ENCODE measurements around the gene KBTBD13. TPM values are rescaled to one million over a fixed set of nuclear protein-coding genes. Genes with fewer than 3 reads are reported as not detected.

Gene KBTBD13
- total and polyA plus RNA-seq, 11 donors = 0.78 to 11.8 (median 4.2) TPM

- H3K4me3 ChIP-seq = peak overlapping the region in 10 of 12 donors; percentile 61 to 99 (median 84)
- no peak for ATAC-seq
- peaks cover 0 to 26% (median 10%) of the 10 kb centered on the region in 12 donors for H3K4me1 ChIP-seq
- 60 to 67% (median 61%) methylated on average over 10 of the region's 10 CpGs for WGBS, 4 donors
- intact Hi-C loops (cut with DNase I) = no loop called here
- TF ChIP-seq POLR2A (IDR thresholded peaks at IDR 0.05) = no peak
- TF ChIP-seq CTCF (IDR thresholded peaks at IDR 0.05) = no peak
- peaks cover 0 to 36% (median 31%) of the 10 kb centered on the region in 9 donors for H3K36me3 ChIP-seq
- H3K27me3 ChIP-seq = peaks cover 0 to 5% (median 0%) of the 10 kb centered on the region in 9 donors
- no peaks in the 10 kb centered on the region for H3K9me3 ChIP-seq
- no peak for DNase-seq
- H3K27ac ChIP-seq = peak overlapping the region in 5 of 12 donors; percentile 70 to 88 (median 74)
These were observed 48.2 kb upstream of the KBTBD13 start for GRCh38 chr15:65028338-65028737.

GRCh38 chr15:65028921-65029735, 47.4 kb upstream of the KBTBD13 start, which contains the start of gene MTFMT:
Gene MTFMT, minus strand, starts transcription at chr15:65029639. Its CDS starts 26 bp downstream, at chr15:65029613.
- Histone ChIP-seq H3K9me3 (no peaks in the 10 kb centered on the region), H3K4me3 (peak within 1 kb of the TSS; percentile 61 to 99 (median 84)), H3K4me1 (peaks cover 0 to 34% (median 10%) of the 10 kb centered on the region in 12 donors), H3K36me3 (peaks cover 0 to 28% (median 23%) of the 10 kb centered on the region in 9 donors), H3K27ac (peak within 1 kb of the TSS in 11 of 12 donors; percentile 64 to 90 (median 77)), H3K27me3 (peaks cover 0 to 5% (median 0%) of the 10 kb centered on the region in 9 donors)
- 0 to 1% (median 1%) methylated on average over 39 to 73 of the region's 73 CpGs for WGBS, 4 donors
- TF ChIP-seq POLR2A (IDR thresholded peaks at IDR 0.05) = peak; percentile 60 to 93
- TF ChIP-seq CTCF (IDR thresholded peaks at IDR 0.05) = peak in 2 of 12 donors; percentile 15 to 23
- DNase-seq (peak; percentile 92 to 97 (median 94)), ATAC-seq (peak; percentile 90 to 97 (median 96))
- intact Hi-C loops (cut with DNase I) = loop anchor here in 1 of 10 donors (1.0 kb wide), 1 partner anchor 39 kb away; no protein-coding TSS in a partner anchor

GRCh38 chr15:65029736-65030208, 46.8 kb upstream of the KBTBD13 start:
- TF ChIP-seq CTCF (IDR thresholded peaks at IDR 0.05) (no peak), POLR2A (IDR thresholded peaks at IDR 0.05) (no peak)
- Histone ChIP-seq H3K27me3 (peaks cover 0 to 5% (median 0%) of the 10 kb centered on the region in 9 donors), H3K9me3 (no peaks in the 10 kb centered on the region), H3K36me3 (peaks cover 0 to 21% (median 17%) of the 10 kb centered on the region in 9 donors), H3K4me3 (peak overlapping the region in 11 of 12 donors; percentile 61 to 99 (median 90)), H3K27ac (peak overlapping the region in 8 of 12 donors; percentile 70 to 90 (median 77)), H3K4me1 (peaks cover 0 to 35% (median 10%) of the 10 kb centered on the region in 12 donors)
- intact Hi-C loops (cut with DNase I) = loop anchor here in 8 of 10 donors (1.0 to 10.0 kb wide), 7 partner anchors 39 to 268 kb away; partner anchors contain the start of genes RNU5A-1 (in 2 of the 8) and KBTBD13 (in 1 of the 8)
- WGBS, 4 donors = 61 to 64% (median 63%) methylated on average over 12 of the region's 12 CpGs
- ATAC-seq (no peak), DNase-seq (no peak)

All from heart left ventricle (tissue), 16 donors.